C4-2B (cell line): Measurements from ENCODE around the gene SOX10.
"Not testable (repeated sequence)": the region's sequence is repeated elsewhere in the genome, so short reads cannot be mapped to it uniquely, and the experiment has no call there.

Experiments
- H3K27ac ChIP-seq: fragments of 450-650 bp; 2 replicates; pipeline ENCODE4 v1.5.1; 2017
- CTCF ChIP-seq: fragments of 450-650 bp; conservative IDR thresholded peaks from 2 replicates; pipeline ENCODE4 v1.5.1; 2017; ENCODE audit warnings: mild to moderate bottlenecking
- ZFX ChIP-seq: fragments of 450-650 bp; IDR thresholded peaks from 2 replicates; pipeline ENCODE4 v1.6.1; 2017

SOX10 gene

GRCh38 chr22:37967147-37967546, 17.2 kb downstream of the SOX10 start:
- TF ChIP-seq ZFX: no peak
- no peak overlapping the region for H3K27ac ChIP-seq

- H3K27ac ChIP-seq: no peak overlapping the region
- TF ChIP-seq CTCF (no peak), ZFX (no peak)
Measured at GRCh38 chr22:37965940-37966664, 18.3 kb downstream of the SOX10 start.

- no peak for TF ChIP-seq ZFX
- TF ChIP-seq CTCF: no peak
- no peak overlapping the region for H3K27ac ChIP-seq
Measured at GRCh38 chr22:37961062-37961461, 23.3 kb downstream of the SOX10 start.

- no peak overlapping the region for H3K27ac ChIP-seq
- TF ChIP-seq ZFX (no peak), CTCF (no peak)
Measured at GRCh38 chr22:37959231-37959825, 25.0 kb downstream of the SOX10 start.

GRCh38 chr22:37957232-37957631, 27.1 kb downstream of the SOX10 start:
- no peak for TF ChIP-seq CTCF
- TF ChIP-seq ZFX: no peak
- H3K27ac ChIP-seq: no peak overlapping the region

GRCh38 chr22:37955825-37956397, 28.4 kb downstream of the SOX10 start:
- H3K27ac ChIP-seq: not testable (repeated sequence)

GRCh38 chr22:37954686-37955085, 29.7 kb downstream of the SOX10 start:
- H3K27ac ChIP-seq: no peak overlapping the region; the same call in 1 of the 2 replicates
- TF ChIP-seq ZFX (no peak), CTCF (no peak)

GRCh38 chr22:37953437-37954179, 30.7 kb downstream of the SOX10 start, which contains the start of the genes C22orf23 and POLR2F:
Gene C22orf23, minus strand, starts transcription at chr22:37953601. Its CDS starts 452 bp downstream, at chr22:37953149.
Gene POLR2F, plus strand, starts transcription at chr22:37953699. Its CDS starts 89 bp downstream, at chr22:37953788.
- peak within 1 kb of the TSS; percentile 85 for H3K27ac ChIP-seq
- TF ChIP-seq CTCF (no peak), ZFX (no peak)
